ENCODE data around the gene SPAG9. TPM values are rescaled to one million over a fixed set of nuclear protein-coding genes. Genes with fewer than 3 reads are reported as not detected.
A peak's percentile ranks its signal among the peaks of the same experiment; 100 is the strongest.

Gene SPAG9
- total RNA-seq, 2 experiments from 2014 or later, result 58.0 to 58.7 TPM

DNA sequence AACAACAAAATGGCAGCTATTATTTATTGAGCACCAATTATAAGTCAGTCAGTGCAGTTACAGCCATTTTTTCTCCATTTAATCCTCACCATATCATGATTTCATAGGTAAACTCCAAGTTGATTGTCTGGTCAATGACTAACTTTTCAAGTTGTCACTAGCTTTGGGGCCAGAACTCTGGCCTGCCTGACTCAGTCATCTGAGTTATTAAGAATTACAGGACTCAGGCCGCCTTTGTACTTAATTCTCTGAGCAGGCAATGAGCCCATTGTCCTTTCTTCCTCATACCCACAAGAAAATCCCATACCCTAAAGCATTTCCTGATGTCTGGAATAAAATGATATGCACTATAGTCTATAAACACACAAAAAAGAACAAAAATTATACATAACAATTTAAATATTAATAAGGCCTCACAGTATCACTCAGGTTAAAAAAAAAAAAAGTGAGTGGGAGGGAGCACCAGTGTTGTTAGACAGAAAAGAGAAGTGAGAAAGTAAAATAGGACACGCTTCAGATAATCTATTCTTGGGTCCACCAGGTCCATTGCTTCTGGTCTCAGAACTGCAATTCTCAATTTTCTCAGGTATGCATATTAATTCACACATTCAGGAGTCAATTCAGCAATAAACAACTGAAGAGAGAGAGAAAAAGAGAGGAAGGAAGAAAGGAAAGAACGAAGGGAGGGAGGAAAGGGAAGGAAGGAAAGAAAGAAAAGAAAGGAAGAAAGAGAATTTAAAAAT, 70.2 kb downstream of the SPAG9 start:
- Mint-ChIP-seq H3K27me3 (no peaks in the 10 kb centered on the region), H3K4me1 (ENCODE audit: low read depth) (peaks cover 2% of the 10 kb centered on the region), H3K27ac (no peak overlapping the region), H3K36me3 (peaks cover 2% of the 10 kb centered on the region), H3K4me3 (no peak overlapping the region), H3K9me3 (no peaks in the 10 kb centered on the region)
- DNase-seq, result no peak
- ChIA-PET CTCF (no interaction called here), POLR2A (interaction anchor here (0.5 kb wide), 1 partner anchor 65 kb away, joined by 3 read pairs; no protein-coding TSS in a partner anchor)
- intact Hi-C loops (cut with micrococcal nuclease), result no loop called here

DNA sequence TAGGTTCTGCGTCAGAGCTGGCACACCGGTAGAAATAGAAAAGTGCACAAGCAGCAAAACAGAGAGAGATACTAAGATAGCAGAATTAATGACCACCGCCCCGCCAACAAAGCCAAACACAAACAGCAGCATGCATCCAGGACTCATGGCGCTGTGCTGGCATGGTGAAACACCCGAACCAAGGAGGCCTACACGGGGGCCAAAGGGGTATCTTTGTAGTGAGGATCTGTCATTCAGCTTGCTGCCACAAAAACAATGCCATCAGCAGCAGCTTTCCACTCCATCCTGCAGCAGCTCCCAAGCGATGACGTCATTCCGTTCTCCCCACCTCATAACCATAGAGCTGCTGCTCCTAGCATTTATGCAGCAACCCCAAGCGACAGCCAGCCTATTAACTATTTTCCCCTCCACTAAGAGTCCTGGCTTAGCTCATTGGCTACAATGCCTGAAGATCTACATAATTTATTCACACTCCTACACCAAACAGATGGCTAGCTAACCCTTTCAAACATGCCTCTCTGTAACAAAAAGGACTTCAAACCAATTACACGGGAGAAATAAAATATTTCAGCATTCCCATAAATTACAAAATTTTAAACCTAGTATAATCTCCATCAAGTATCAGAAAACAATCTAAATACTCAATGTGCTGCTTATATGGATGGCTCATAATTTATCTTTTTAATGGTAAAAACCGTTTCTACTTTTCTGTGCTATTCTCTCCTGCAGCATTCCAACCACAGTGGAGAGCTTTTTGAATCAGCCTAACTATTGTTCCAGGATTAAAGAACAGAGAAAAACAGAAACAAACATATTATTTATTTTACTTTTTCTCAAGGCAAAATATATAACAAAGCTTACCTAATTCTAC, 73.9 kb downstream of the SPAG9 start:
- Mint-ChIP-seq H3K27ac (no peak overlapping the region), H3K4me3 (no peak overlapping the region), H3K9me3 (no peaks in the 10 kb centered on the region), H3K27me3 (no peaks in the 10 kb centered on the region), H3K4me1 (ENCODE audit: low read depth) (peaks cover 2% of the 10 kb centered on the region), H3K36me3 (peaks cover 6% of the 10 kb centered on the region)
- POLR2A ChIA-PET, result no interaction called here
- no peak for DNase-seq
- CTCF ChIA-PET, result interaction anchor here (0.9 to 3.6 kb wide), 6 partner anchors 10 to 264 kb away, joined by 3 to 21 read pairs (median 4); no protein-coding TSS in a partner anchor
- intact Hi-C loops (cut with micrococcal nuclease), result no loop called here

DNA sequence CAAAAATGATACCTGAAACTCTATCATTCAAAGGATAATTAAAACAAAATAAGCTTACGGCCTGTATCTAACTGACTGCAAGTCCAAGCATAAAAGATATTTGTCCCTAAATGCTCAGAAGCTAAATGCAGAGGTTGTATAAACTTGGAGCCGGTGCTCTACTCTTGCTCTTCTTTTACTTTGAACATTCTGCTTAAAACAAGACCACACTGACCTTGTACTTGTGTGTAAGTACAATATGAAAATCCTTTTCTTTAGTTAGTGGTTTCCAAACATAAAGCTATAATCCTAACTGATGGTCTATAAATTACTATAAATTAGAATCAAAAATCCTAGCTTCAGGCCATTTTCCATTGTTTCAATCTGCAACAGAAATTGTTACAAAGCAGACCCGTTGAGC, 74.6 kb downstream of the SPAG9 start:
- H3K9me3 Mint-ChIP-seq, result no peaks in the 10 kb centered on the region
- H3K27me3 Mint-ChIP-seq, result no peaks in the 10 kb centered on the region
- ChIA-PET POLR2A (no interaction called here), CTCF (interaction anchor here (0.9 to 3.6 kb wide), 4 partner anchors 10 to 263 kb away, joined by 3 to 21 read pairs (median 4); no protein-coding TSS in a partner anchor)
- intact Hi-C loops (cut with micrococcal nuclease), result no loop called here
- peaks cover 6% of the 10 kb centered on the region for H3K36me3 Mint-ChIP-seq
- peaks cover 2% of the 10 kb centered on the region for H3K4me1 Mint-ChIP-seq (ENCODE audit: low read depth)
- no peak overlapping the region for H3K27ac Mint-ChIP-seq
- no peak for DNase-seq
- H3K4me3 Mint-ChIP-seq, result no peak overlapping the region

DNA sequence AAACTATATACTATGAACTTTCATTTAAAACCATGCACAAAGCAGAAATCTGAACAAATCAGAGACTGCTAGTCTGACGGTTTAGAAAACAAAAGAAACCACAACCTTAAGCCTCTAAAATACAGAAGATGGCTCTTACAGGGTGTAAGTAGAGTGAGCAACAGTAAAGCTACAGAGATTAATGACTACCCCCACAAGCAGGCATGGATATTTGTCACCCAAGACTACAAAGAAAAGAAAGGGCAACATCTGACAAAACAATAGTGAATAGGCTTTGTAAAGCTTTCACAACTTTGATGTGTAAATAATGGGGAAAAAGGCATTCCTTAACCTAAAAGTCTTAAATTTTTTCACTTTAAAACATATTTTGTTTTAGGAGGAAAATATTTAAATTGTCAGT, 75.0 kb downstream of the SPAG9 start:
- CTCF ChIA-PET, result interaction anchor here (0.9 to 3.6 kb wide), 4 partner anchors 11 to 263 kb away, joined by 3 to 21 read pairs (median 4); no protein-coding TSS in a partner anchor
- intact Hi-C loops (cut with micrococcal nuclease), result no loop called here
- no peaks in the 10 kb centered on the region for H3K27me3 Mint-ChIP-seq
- DNase-seq, result no peak
- H3K4me3 Mint-ChIP-seq, result no peak overlapping the region
- H3K4me1 Mint-ChIP-seq (ENCODE audit: low read depth), result peaks cover under 1% of the 10 kb centered on the region
- H3K9me3 Mint-ChIP-seq, result no peaks in the 10 kb centered on the region
- POLR2A ChIA-PET, result no interaction called here
- H3K27ac Mint-ChIP-seq, result no peak overlapping the region
- H3K36me3 Mint-ChIP-seq, result peaks cover 6% of the 10 kb centered on the region

DNA sequence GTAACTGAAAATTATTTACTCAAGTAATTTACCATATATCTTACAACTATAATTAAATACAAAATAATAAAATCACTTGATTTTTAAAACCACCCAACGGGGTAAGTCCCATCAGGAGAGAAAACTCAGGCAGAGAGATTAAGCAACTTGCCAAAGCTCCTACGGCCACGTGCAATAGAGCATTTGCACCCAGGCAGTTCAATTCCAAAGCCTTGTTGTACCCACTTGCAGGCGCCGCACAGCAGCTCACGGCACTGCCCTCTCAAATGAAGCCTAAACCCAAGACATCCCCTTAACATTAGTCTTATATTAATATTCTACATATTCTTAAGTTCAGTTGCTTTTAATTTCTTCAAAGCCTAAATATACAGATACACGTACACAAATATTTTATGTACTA, 75.7 kb downstream of the SPAG9 start:
- POLR2A ChIA-PET, result no interaction called here

DNA sequence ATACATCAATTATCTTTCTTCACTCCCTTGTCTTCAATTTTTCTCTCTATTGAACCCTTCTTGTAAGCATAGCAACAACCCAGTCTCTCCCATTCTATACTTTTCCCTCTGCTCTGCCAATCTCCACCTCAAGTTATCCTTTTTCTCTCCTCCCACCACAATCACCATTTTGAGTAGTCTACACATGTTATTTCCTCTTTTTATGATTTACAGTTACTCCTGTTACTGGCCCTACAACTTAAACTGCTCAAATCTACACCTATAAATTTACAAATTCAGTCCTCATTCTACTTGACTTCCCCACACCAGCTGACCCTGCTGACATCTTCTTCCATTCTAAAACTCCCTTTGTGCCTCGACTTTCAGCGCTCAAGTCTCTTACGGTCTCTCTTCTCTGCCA, 84.6 kb downstream of the SPAG9 start:
- CTCF ChIA-PET, result no interaction called here
- H3K27me3 Mint-ChIP-seq, result no peaks in the 10 kb centered on the region
- H3K4me1 Mint-ChIP-seq (ENCODE audit: low read depth), result peaks cover 20% of the 10 kb centered on the region
- H3K36me3 Mint-ChIP-seq, result peaks cover 4% of the 10 kb centered on the region
- POLR2A ChIA-PET, result no interaction called here
- H3K9me3 Mint-ChIP-seq, result no peaks in the 10 kb centered on the region
- H3K27ac Mint-ChIP-seq, result no peak overlapping the region
- intact Hi-C loops (cut with micrococcal nuclease), result no loop called here
- no peak for DNase-seq
- no peak overlapping the region for H3K4me3 Mint-ChIP-seq

More for the DNA sequence above, 75.7 kb downstream of the SPAG9 start:
- DNase-seq, result no peak
- Mint-ChIP-seq H3K27ac (no peak overlapping the region), H3K9me3 (no peaks in the 10 kb centered on the region), H3K4me1 (ENCODE audit: low read depth) (no peaks in the 10 kb centered on the region), H3K27me3 (no peaks in the 10 kb centered on the region), H3K4me3 (no peak overlapping the region), H3K36me3 (peaks cover 6% of the 10 kb centered on the region)
- intact Hi-C loops (cut with micrococcal nuclease), result no loop called here
- CTCF ChIA-PET, result interaction anchor here (1.1 to 3.6 kb wide), 2 partner anchors 8 to 12 kb away, joined by 4 to 21 read pairs; no protein-coding TSS in a partner anchor

DNA sequence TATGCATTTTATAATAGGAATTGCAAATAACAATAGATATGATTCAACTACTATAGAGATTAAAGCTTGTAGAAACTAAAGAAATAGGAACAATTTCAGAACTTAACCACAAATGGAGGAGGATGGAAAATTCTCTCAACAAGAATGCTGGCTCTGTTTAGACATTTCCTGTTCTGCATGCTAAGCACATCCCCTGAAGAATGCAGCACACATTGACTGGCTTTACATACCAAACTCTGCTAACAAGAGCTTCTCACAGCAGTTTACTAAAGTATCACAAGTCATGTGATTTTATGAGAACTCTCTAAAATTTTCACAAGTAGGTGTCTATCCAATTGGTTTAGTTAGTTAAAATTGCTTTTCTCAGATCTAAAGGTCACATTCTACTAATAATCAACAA, 85.2 kb downstream of the SPAG9 start:
- ChIA-PET CTCF (no interaction called here), POLR2A (no interaction called here)
- intact Hi-C loops (cut with micrococcal nuclease), result no loop called here
- Mint-ChIP-seq H3K36me3 (peaks cover 8% of the 10 kb centered on the region), H3K27me3 (no peaks in the 10 kb centered on the region), H3K27ac (no peak overlapping the region), H3K4me1 (ENCODE audit: low read depth) (peaks cover 23% of the 10 kb centered on the region), H3K9me3 (no peaks in the 10 kb centered on the region), H3K4me3 (no peak overlapping the region)
- DNase-seq, result no peak

DNA sequence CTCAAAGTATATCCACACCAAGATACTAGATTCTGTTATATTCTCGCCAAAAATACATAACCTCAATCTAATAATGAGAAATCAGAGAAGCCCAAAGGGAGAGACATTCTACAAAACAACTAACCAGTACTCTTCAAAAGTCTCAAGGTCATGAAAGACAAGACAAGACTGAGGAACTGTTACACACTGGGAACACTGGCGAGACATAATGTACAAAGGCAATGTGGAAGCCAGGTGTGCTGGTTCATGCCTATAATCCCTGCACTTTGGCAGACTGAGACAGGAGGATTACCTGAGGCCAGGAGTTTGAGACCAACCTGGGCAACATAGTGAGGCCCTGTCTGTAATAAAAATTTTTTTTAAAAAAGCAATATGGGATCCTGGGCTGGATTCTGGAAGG, 85.9 kb downstream of the SPAG9 start:
- Mint-ChIP-seq H3K27ac (no peak overlapping the region), H3K4me3 (no peak overlapping the region), H3K36me3 (peaks cover 9% of the 10 kb centered on the region), H3K27me3 (no peaks in the 10 kb centered on the region), H3K9me3 (no peaks in the 10 kb centered on the region), H3K4me1 (ENCODE audit: low read depth) (peaks cover 29% of the 10 kb centered on the region)
- CTCF ChIA-PET, result no interaction called here
- no peak for DNase-seq
- POLR2A ChIA-PET, result no interaction called here
- intact Hi-C loops (cut with micrococcal nuclease), result no loop called here

DNA sequence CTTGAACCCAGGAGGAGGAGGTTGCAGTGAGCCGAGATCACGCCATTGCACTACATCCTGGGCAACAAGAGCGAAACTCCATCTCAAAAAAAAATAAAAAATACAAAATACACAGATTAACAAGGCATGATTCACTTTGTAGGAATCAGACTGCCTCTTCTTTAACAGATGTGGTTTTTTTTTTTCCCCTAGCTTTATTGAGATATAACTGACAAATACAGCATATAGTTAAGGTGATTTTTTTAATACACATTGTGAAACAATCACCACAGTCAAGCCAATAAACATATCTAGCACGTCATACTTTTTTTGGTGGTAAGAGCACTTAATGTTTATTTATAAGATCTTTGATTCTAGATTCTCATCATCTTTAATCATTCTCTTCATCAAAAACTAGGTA, 87.8 kb downstream of the SPAG9 start:
- intact Hi-C loops (cut with micrococcal nuclease), result no loop called here
- CTCF ChIA-PET, result interaction anchor here (1.2 to 1.7 kb wide), 2 partner anchors 10 to 121 kb away, joined by 4 to 6 read pairs; partner anchors contain the start of gene NME1
- DNase-seq, result no peak
- Mint-ChIP-seq H3K27me3 (no peaks in the 10 kb centered on the region), H3K9me3 (no peaks in the 10 kb centered on the region), H3K4me3 (no peak overlapping the region), H3K27ac (no peak overlapping the region), H3K36me3 (peaks cover 13% of the 10 kb centered on the region), H3K4me1 (ENCODE audit: low read depth) (peaks cover 44% of the 10 kb centered on the region)
- POLR2A ChIA-PET, result no interaction called here

DNA sequence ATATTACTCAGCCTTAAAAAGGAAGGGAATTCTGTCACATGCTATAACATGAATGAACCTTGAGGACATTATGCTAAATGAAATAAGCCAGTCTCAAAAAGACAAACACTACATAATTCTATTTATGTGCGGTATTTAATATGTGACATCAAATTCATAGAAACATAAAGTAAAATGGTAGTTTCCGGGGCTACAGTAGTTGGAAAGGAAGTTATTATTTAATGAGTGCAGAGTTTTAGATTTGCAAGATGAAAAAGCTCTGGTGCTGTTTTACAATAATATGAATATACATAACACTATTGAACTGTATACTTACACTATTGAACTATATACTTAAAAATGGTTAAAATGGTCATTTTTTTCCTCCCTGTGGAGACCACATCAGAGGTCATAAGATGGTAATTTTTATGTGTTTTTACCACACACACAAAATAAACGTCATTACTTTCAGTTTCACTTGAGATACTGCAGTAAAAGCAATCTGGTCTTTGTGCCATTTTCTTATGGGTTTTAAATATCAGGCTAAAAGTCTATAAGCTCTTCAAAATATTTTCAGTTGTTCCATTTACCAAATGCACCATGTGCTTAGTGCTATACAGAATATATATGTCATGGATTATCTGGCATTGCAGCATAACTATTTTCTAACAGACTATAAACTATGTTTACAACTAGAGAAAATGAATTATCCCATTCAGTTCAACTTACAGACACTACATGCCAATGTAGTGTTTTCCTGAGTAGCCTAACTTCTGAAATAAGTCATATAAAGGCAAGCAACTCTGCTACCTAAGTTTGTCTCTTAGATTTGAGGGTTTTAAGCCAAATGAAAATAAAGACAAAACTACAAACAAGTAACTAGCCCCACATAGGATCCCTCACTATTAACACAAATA, 90.9 kb downstream of the SPAG9 start:
- peak overlapping the region; percentile 41 for H3K4me3 Mint-ChIP-seq
- no peaks in the 10 kb centered on the region for H3K27me3 Mint-ChIP-seq
- no peaks in the 10 kb centered on the region for H3K9me3 Mint-ChIP-seq
- H3K27ac Mint-ChIP-seq, result peak overlapping the region; percentile 71
- intact Hi-C loops (cut with micrococcal nuclease), result loop anchor here (1.0 kb wide), 1 partner anchor 123 kb away; the partner anchor contains the start of gene NME1
- CTCF ChIA-PET, result interaction anchor here (0.5 to 4.1 kb wide), 4 partner anchors 27 to 123 kb away, joined by 3 to 16 read pairs (median 5); partner anchors contain the start of gene NME1
- peaks cover 28% of the 10 kb centered on the region for H3K4me1 Mint-ChIP-seq (ENCODE audit: low read depth)
- no peak for DNase-seq
- peaks cover 13% of the 10 kb centered on the region for H3K36me3 Mint-ChIP-seq
- POLR2A ChIA-PET, result no interaction called here

DNA sequence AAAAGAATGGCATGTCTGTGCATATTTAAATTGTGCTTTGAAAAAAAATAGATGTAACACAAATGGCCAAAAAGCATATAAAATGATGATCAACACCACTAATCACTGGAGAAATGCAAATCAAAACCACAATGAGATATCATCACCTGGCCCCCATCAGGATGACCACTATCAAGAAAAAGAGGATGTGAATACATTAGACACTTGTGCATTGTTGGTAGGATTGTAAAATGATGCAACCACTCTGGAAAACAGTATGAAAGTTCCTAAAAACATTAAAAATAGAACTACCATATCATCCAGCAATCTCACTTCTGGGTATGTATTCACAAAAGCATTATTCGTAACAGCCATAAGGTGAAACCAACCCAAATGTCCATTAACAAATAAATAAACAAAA, 91.5 kb downstream of the SPAG9 start:
- DNase-seq, result no peak
- Mint-ChIP-seq H3K27ac (peak overlapping the region; percentile 71), H3K9me3 (no peaks in the 10 kb centered on the region), H3K36me3 (peaks cover 10% of the 10 kb centered on the region), H3K27me3 (no peaks in the 10 kb centered on the region), H3K4me3 (no peak overlapping the region), H3K4me1 (ENCODE audit: low read depth) (peaks cover 26% of the 10 kb centered on the region)
- POLR2A ChIA-PET, result no interaction called here
- CTCF ChIA-PET, result interaction anchor here (0.5 to 4.1 kb wide), 2 partner anchors 28 to 124 kb away, joined by 3 to 16 read pairs; partner anchors contain the start of gene NME1
- intact Hi-C loops (cut with micrococcal nuclease), result loop anchor here (1.0 kb wide), 1 partner anchor 124 kb away; the partner anchor contains the start of gene NME1
